ENCODE results near the gene DHX35. TPM values are rescaled to one million over a fixed set of nuclear protein-coding genes. Genes with fewer than 3 reads are reported as not detected.

DHX35 gene
- polyA plus RNA-seq: 5.9 TPM

GRCh38 chr20:38962044-38962927, at the start of gene DHX35:
Gene DHX35, plus strand, starts transcription at chr20:38962344. Its CDS starts 24 bp downstream, at chr20:38962368.
- H3K4me3 Mint-ChIP-seq: peak within 1 kb of the TSS; percentile 92 to 99 (median 96)
- peaks cover 14% of the 10 kb centered on the region in 3 donors for H3K4me1 Mint-ChIP-seq
- H3K36me3 Mint-ChIP-seq: no peaks in the 10 kb centered on the region
- no peaks in the 10 kb centered on the region for H3K27me3 Mint-ChIP-seq
- H3K27ac Mint-ChIP-seq: peak within 1 kb of the TSS; percentile 89 to 98 (median 97)
- no peaks in the 10 kb centered on the region for H3K9me3 Mint-ChIP-seq

- Mint-ChIP-seq H3K4me1 (no peaks in the 10 kb centered on the region), H3K27me3 (no peaks in the 10 kb centered on the region), H3K27ac (no peak overlapping the region), H3K4me3 (no peak overlapping the region), H3K36me3 (peaks cover 2% of the 10 kb centered on the region), H3K9me3 (no peaks in the 10 kb centered on the region)
Observed at GRCh38 chr20:38915355-38915754, 46.8 kb upstream of the DHX35 start.

- Mint-ChIP-seq H3K36me3 (no peaks in the 10 kb centered on the region), H3K9me3 (no peaks in the 10 kb centered on the region), H3K4me3 (no peak overlapping the region), H3K27me3 (no peaks in the 10 kb centered on the region), H3K4me1 (no peaks in the 10 kb centered on the region), H3K27ac (peak overlapping the region in 1 of 3 donors; percentile 48)
Observed at GRCh38 chr20:38917657-38918056, 44.5 kb upstream of the DHX35 start.

- Mint-ChIP-seq H3K27ac (peak overlapping the region in 1 of 3 donors; percentile 48), H3K9me3 (no peaks in the 10 kb centered on the region), H3K4me3 (no peak overlapping the region), H3K4me1 (no peaks in the 10 kb centered on the region), H3K36me3 (no peaks in the 10 kb centered on the region), H3K27me3 (no peaks in the 10 kb centered on the region)
Observed at GRCh38 chr20:38918172-38918571, 44.0 kb upstream of the DHX35 start.

- H3K36me3 Mint-ChIP-seq: no peaks in the 10 kb centered on the region
- peaks cover 0 to 2% (median 0%) of the 10 kb centered on the region in 3 donors for H3K4me1 Mint-ChIP-seq
Observed at GRCh38 chr20:38919683-38920082, 42.5 kb upstream of the DHX35 start.

GRCh38 chr20:38920411-38920810, 41.7 kb upstream of the DHX35 start:
- Mint-ChIP-seq H3K27ac (peak overlapping the region in 1 of 3 donors; percentile 7), H3K27me3 (no peaks in the 10 kb centered on the region), H3K36me3 (no peaks in the 10 kb centered on the region), H3K4me3 (no peak overlapping the region), H3K9me3 (no peaks in the 10 kb centered on the region), H3K4me1 (peaks cover 0 to 5% (median 0%) of the 10 kb centered on the region in 3 donors)

More at GRCh38 chr20:38919683-38920082, 42.5 kb upstream of the DHX35 start:
- no peaks in the 10 kb centered on the region for H3K9me3 Mint-ChIP-seq
- H3K4me3 Mint-ChIP-seq: no peak overlapping the region
- no peak overlapping the region for H3K27ac Mint-ChIP-seq
- no peaks in the 10 kb centered on the region for H3K27me3 Mint-ChIP-seq

GRCh38 chr20:38920851-38921250, 41.3 kb upstream of the DHX35 start:
- Mint-ChIP-seq H3K27ac (peak overlapping the region in 1 of 3 donors; percentile 7), H3K9me3 (no peaks in the 10 kb centered on the region), H3K36me3 (no peaks in the 10 kb centered on the region), H3K4me3 (no peak overlapping the region), H3K4me1 (peaks cover 0 to 8% (median 4%) of the 10 kb centered on the region in 3 donors), H3K27me3 (no peaks in the 10 kb centered on the region)

GRCh38 chr20:38924718-38925117, 37.4 kb upstream of the DHX35 start:
- peaks cover 9 to 19% (median 16%) of the 10 kb centered on the region in 3 donors for H3K4me1 Mint-ChIP-seq
- H3K27ac Mint-ChIP-seq: peak overlapping the region; percentile 55 to 82 (median 61)
- no peaks in the 10 kb centered on the region for H3K9me3 Mint-ChIP-seq
- no peaks in the 10 kb centered on the region for H3K36me3 Mint-ChIP-seq
- peaks cover 7% of the 10 kb centered on the region for H3K27me3 Mint-ChIP-seq
- H3K4me3 Mint-ChIP-seq: peak overlapping the region in 1 of 4 donors; percentile 72

GRCh38 chr20:38926142-38926933, 35.8 kb upstream of the DHX35 start, which contains the start of gene FAM83D:
Gene FAM83D, plus strand, starts transcription at chr20:38926417. Its CDS starts 26 bp downstream, at chr20:38926443.
- H3K9me3 Mint-ChIP-seq: no peaks in the 10 kb centered on the region
- H3K27me3 Mint-ChIP-seq: peaks cover 7% of the 10 kb centered on the region
- H3K4me3 Mint-ChIP-seq: peak within 1 kb of the TSS; percentile 77 to 92 (median 90)
- peak within 1 kb of the TSS; percentile 67 to 86 (median 82) for H3K27ac Mint-ChIP-seq
- H3K36me3 Mint-ChIP-seq: no peaks in the 10 kb centered on the region
- H3K4me1 Mint-ChIP-seq: peaks cover 13 to 23% (median 20%) of the 10 kb centered on the region in 3 donors

GRCh38 chr20:38926934-38927616, 35.1 kb upstream of the DHX35 start:
- H3K4me3 Mint-ChIP-seq: peak overlapping the region; percentile 77 to 92 (median 88)
- H3K9me3 Mint-ChIP-seq: no peaks in the 10 kb centered on the region
- H3K27me3 Mint-ChIP-seq: peaks cover 7% of the 10 kb centered on the region
- peaks cover 13 to 23% (median 20%) of the 10 kb centered on the region in 3 donors for H3K4me1 Mint-ChIP-seq
- H3K36me3 Mint-ChIP-seq: no peaks in the 10 kb centered on the region
- peak overlapping the region in 1 of 3 donors; percentile 62 for H3K27ac Mint-ChIP-seq

- Mint-ChIP-seq H3K27ac (peak overlapping the region in 2 of 3 donors; percentile 41 to 76), H3K27me3 (peaks cover 7% of the 10 kb centered on the region), H3K4me3 (peak overlapping the region; percentile 60 to 92 (median 84)), H3K4me1 (peaks cover 13 to 23% (median 22%) of the 10 kb centered on the region in 3 donors), H3K9me3 (no peaks in the 10 kb centered on the region), H3K36me3 (no peaks in the 10 kb centered on the region)
Observed at GRCh38 chr20:38927902-38928578, 34.1 kb upstream of the DHX35 start.

GRCh38 chr20:38930242-38930569, 31.9 kb upstream of the DHX35 start:
- Mint-ChIP-seq H3K36me3 (no peaks in the 10 kb centered on the region), H3K27me3 (peaks cover 7% of the 10 kb centered on the region), H3K27ac (no peak overlapping the region), H3K4me3 (peak overlapping the region in 1 of 4 donors; percentile 64), H3K9me3 (no peaks in the 10 kb centered on the region), H3K4me1 (peaks cover 13 to 22% (median 19%) of the 10 kb centered on the region in 3 donors)

GRCh38 chr20:38931984-38932383, 30.2 kb upstream of the DHX35 start:
- Mint-ChIP-seq H3K36me3 (no peaks in the 10 kb centered on the region), H3K4me1 (peaks cover 13 to 19% (median 15%) of the 10 kb centered on the region in 3 donors), H3K27ac (no peak overlapping the region), H3K27me3 (peaks cover 7% of the 10 kb centered on the region), H3K4me3 (no peak overlapping the region), H3K9me3 (no peaks in the 10 kb centered on the region)

GRCh38 chr20:38932457-38933120, 29.6 kb upstream of the DHX35 start:
- no peaks in the 10 kb centered on the region for H3K9me3 Mint-ChIP-seq
- H3K27me3 Mint-ChIP-seq: peaks cover 4% of the 10 kb centered on the region
- H3K4me3 Mint-ChIP-seq: no peak overlapping the region
- no peaks in the 10 kb centered on the region for H3K36me3 Mint-ChIP-seq
- H3K4me1 Mint-ChIP-seq: peaks cover 13 to 18% (median 13%) of the 10 kb centered on the region in 3 donors
- no peak overlapping the region for H3K27ac Mint-ChIP-seq
